OCI-LY3 (cell line): ENCODE results near the gene HNRNPA3.
A peak's percentile ranks its signal among the peaks of the same experiment; 100 is the strongest.

Experiments
- H2AFZ ChIP-seq: fragments of 200-600, 300-600 bp; shearing (Covaris generic); 2 replicates; pipeline ENCODE4 v1.6.0; 2014; ENCODE audit warnings: antibody characterized with exemption, low read depth, low read length
- H3K27ac ChIP-seq: fragments of 200-600, 300-600 bp; sonication (generic); 2 replicates; pipeline ENCODE4 v1.5.1; 2014; ENCODE audit warnings: mild to moderate bottlenecking, low read length, moderate library complexity, mixed read lengths
- H3K27me3 ChIP-seq: fragments of 200-600, 300-600 bp; sonication (generic); 2 replicates; pipeline ENCODE4 v1.6.1; 2014; ENCODE audit warnings: low read depth, low read length, mixed read lengths
- H3K36me3 ChIP-seq: fragments of 200-600, 300-600 bp; sonication (generic); replicated peaks from 2 replicates; pipeline ENCODE3; 2014; ENCODE audit warnings: low read depth, low read length, mixed read lengths
- H3K4me1 ChIP-seq: fragments of 300-600, 200-600 bp; sonication (generic); 2 replicates; pipeline ENCODE4 v1.6.1; 2014; ENCODE audit warnings: low read length, mixed read lengths
- H3K4me2 ChIP-seq: fragments of 200-600, 300-600 bp; sonication (generic); 2 replicates; pipeline ENCODE4 v1.6.1; 2014; ENCODE audit warnings: low read length, mixed read lengths
- H3K4me3 ChIP-seq: fragments of 300-600, 200-600 bp; sonication (generic); 2 replicates; pipeline ENCODE4 v1.5.1; 2014; ENCODE audit warnings: antibody characterized with exemption, mild to moderate bottlenecking, low read length, moderate library complexity
- H3K79me2 ChIP-seq: fragments of 300-600, 200-600 bp; shearing (Covaris generic); 2 replicates; pipeline ENCODE4 v1.6.1; 2014; ENCODE audit warnings: mild to moderate bottlenecking, low read length, mixed read lengths
- H3K9ac ChIP-seq: fragments of 300-600, 200-600 bp; shearing (Covaris generic); 2 replicates; pipeline ENCODE4 v1.6.0; 2014; ENCODE audit warnings: mild to moderate bottlenecking, low read length, moderate library complexity
- H3K9me3 ChIP-seq: fragments of 200-600, 300-600 bp; shearing (Covaris generic); 2 replicates; pipeline ENCODE4 v1.6.1; 2014; ENCODE audit warnings: low read length, mixed read lengths; ENCODE audit not compliant: insufficient read depth
- H4K20me1 ChIP-seq: fragments of 200-600, 300-600 bp; sonication (generic); 2 replicates; pipeline ENCODE4 v1.6.1; 2016; ENCODE audit warnings: low read length, mixed read lengths; ENCODE audit not compliant: insufficient read depth
- CTCF ChIP-seq: fragments of 200-600, 300-600 bp; sonication (generic); IDR thresholded peaks from 2 replicates; pipeline ENCODE4 v1.5.1; 2014; ENCODE audit warnings: antibody characterized with exemption, low read length, low read depth
- EZH2phosphoT487 ChIP-seq: fragments of 200-600 bp; shearing (Covaris generic); IDR thresholded peaks from 2 replicates; pipeline ENCODE4 v1.6.1; 2018; ENCODE audit warnings: antibody characterized with exemption, mixed run types, low read depth

Gene HNRNPA3

GRCh38 chr2:177201919-177202346 is 10.7 kb upstream of the HNRNPA3 start:
- no peak overlapping the region for H3K27ac ChIP-seq
- no peaks in the 10 kb centered on the region for H3K36me3 ChIP-seq
- no peaks in the 10 kb centered on the region for H4K20me1 ChIP-seq
- no peaks in the 10 kb centered on the region for H3K79me2 ChIP-seq
- H3K4me1 ChIP-seq: peaks cover 11% of the 10 kb centered on the region
- H3K9ac ChIP-seq: no peak overlapping the region
- H3K4me2 ChIP-seq: no peak overlapping the region
- no peaks in the 10 kb centered on the region for H3K9me3 ChIP-seq
- H2AFZ ChIP-seq: no peak overlapping the region
- H3K4me3 ChIP-seq: no peak overlapping the region
- H3K27me3 ChIP-seq: no peaks in the 10 kb centered on the region
- no peak for TF ChIP-seq EZH2phosphoT487
- no peak for TF ChIP-seq CTCF

- Histone ChIP-seq H3K79me2 (no peaks in the 10 kb centered on the region), H2AFZ (no peak overlapping the region), H3K4me1 (peaks cover 23% of the 10 kb centered on the region), H3K9me3 (no peaks in the 10 kb centered on the region), H3K27ac (no peak overlapping the region), H3K4me2 (no peak overlapping the region), H4K20me1 (no peaks in the 10 kb centered on the region), H3K27me3 (no peaks in the 10 kb centered on the region), H3K9ac (no peak overlapping the region), H3K36me3 (peaks cover 4% of the 10 kb centered on the region), H3K4me3 (no peak overlapping the region)
- no peak for TF ChIP-seq EZH2phosphoT487
- TF ChIP-seq CTCF: no peak
Measured at GRCh38 chr2:177204417-177204816, 8.2 kb upstream of the HNRNPA3 start.

DNA sequence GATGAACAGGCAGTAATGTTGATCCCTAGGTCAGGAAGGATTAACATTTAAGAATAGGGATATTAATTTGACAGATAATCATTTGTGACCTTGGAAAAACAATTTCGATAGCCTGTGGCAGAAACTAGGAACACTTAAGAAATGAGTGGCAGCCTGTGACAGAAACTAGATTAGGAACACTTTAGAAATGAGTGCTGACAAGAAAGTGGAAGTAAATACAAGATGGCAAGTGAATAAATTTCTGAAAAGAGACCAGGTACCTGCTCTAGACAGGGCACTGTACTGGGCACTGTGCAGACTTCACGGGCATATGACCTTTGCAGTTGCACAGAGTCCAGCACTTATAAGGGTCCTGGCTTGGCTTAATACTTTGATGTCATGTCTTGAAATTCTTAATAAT is 5.5 kb upstream of the HNRNPA3 start:
- Histone ChIP-seq H3K4me1 (peaks cover 30% of the 10 kb centered on the region), H4K20me1 (no peaks in the 10 kb centered on the region), H3K4me2 (peak overlapping the region; percentile 79), H3K27ac (peak overlapping the region; percentile 60), H3K36me3 (peaks cover 4% of the 10 kb centered on the region), H3K79me2 (peaks cover 17% of the 10 kb centered on the region), H3K9me3 (no peaks in the 10 kb centered on the region), H2AFZ (no peak overlapping the region), H3K27me3 (no peaks in the 10 kb centered on the region), H3K4me3 (peak overlapping the region; percentile 58), H3K9ac (peak overlapping the region; percentile 12; the same call in 1 of the 2 replicates)
- TF ChIP-seq CTCF: no peak
- TF ChIP-seq EZH2phosphoT487: no peak

DNA sequence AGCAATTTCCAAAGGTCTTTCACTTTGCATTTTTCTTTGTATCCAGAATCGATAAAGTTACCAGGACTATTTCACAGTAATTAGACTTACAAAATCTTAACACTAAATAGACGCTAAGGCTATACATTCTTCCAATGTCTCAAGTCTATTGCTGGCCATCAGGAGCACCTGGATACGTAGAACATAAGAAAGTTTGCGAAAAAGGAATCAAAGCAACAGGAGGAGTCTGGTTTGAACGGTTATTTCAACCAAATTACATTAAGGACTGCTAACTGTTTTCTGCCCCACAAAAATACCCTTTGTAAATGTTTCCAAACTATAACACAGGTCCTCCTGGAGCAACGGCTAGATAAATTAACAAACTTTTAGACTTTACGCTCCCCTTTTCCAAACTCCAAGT is 1.4 kb upstream of the HNRNPA3 start:
- Histone ChIP-seq H2AFZ (no peak overlapping the region), H3K79me2 (peaks cover 54% of the 10 kb centered on the region), H3K9ac (peak overlapping the region; percentile 85), H3K36me3 (peaks cover 27% of the 10 kb centered on the region), H3K4me3 (peak overlapping the region; percentile 80), H3K4me2 (peak overlapping the region; percentile 76), H3K27ac (peak overlapping the region; percentile 86), H3K9me3 (no peaks in the 10 kb centered on the region), H3K27me3 (no peaks in the 10 kb centered on the region), H3K4me1 (peaks cover 34% of the 10 kb centered on the region), H4K20me1 (peaks cover 28% of the 10 kb centered on the region)
- TF ChIP-seq CTCF (no peak), EZH2phosphoT487 (no peak)
